ENCODE data around the gene ARHGAP10.
"Not testable (repeated sequence)": the region's sequence is repeated elsewhere in the genome, so short reads cannot be mapped to it uniquely, and the experiment has no call there.

The ARHGAP10 gene

DNA sequence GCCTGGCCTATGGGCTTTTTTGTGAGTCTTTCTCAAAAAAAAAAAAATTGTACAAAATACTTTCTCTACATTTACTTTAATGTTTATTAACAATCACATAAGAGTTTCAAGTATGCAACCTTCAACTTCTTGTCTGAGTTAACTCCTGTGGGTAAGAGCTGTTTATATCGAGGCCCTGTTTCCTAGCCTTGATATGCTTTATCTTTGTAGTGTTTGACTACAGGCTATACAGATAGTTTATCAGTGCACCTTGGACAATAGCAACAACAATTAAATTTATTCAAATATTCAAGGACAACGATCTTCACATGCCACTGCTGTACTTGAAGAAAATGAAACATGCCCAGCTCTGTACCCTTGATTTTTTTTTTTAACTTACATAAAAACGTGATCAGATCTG lies 178.4 kb downstream of the ARHGAP10 start:
- no peak for DNase-seq (ENCODE audit: low read depth)

DNA sequence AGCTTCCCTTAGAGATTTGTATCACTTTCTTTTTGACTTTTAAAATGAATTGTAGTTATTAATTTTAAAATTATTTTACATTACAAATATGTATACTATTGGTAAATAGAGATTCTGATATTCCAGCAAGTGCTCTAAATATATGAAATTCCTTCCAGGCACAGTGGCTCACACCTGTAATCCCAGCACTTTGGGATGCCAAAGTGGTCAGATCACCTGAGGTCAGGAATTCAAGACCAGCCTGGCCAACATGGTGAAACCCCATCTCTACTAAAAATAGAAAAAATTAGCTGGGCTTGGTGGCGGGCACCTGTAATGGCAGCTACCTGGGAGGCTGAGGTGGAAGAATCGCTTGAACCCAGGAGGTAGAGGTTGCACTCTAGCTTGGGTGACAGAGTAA lies 180.2 kb downstream of the ARHGAP10 start:
- not testable (repeated sequence) for DNase-seq (ENCODE audit: low read depth)

DNA sequence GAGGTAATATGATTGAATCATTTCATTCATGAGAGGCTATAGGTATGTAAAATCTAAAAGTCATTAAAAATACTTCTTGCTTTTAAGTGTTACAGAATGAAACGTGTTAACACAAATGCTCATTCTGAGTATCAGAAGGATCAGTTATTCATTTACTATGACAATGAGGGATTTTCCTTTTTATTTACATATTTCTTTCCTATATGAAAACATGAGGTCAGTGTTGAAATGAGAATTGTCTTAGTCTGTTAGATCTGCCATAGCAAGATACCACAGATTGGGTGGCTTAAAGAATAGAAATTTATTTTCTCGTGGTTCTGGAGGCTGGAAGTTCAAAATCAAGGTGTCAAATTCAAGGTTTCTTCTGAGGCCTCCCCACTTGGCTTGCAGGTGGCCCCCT lies 181.2 kb downstream of the ARHGAP10 start:
- no peak for DNase-seq (ENCODE audit: low read depth)

DNA sequence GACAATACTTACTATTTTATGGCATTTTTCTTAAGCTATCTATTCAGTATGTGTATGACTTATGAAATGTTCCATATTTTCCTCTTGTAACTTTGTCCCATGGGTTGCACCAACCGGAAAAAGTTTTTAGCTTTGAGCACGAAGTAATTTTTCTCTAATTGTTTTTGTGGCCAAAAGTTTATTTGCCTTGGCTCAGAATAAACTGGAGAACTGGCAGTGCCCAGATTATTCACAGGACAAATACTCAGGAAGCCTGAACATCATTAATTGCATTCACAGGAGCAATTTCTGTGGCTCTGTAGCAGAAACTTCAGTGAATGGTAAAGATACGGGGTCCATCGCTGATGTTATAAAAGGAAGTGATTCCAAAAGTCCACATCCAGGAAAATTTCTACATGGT lies 184.5 kb downstream of the ARHGAP10 start:
- DNase-seq (ENCODE audit: low read depth), result no peak

DNA sequence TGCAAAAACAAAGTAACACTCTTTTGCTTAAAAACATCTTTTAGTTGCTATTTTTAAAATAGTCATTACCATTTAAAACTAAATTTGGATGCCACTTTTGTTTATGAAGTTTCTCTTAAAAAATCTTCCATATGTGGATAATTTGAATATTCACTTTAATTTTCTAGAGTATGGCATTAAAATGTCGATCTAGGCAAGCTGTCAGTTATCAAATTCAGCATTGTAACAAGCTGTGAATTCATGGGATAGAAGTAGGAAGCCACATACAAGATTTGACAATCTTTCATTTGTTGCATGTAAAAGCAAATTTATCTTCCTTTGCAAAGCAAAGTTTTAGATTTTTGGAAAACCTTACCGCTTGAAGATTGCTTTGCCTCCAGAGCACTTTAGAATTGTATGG lies 191.5 kb downstream of the ARHGAP10 start:
- DNase-seq (ENCODE audit: low read depth), result no peak

DNA sequence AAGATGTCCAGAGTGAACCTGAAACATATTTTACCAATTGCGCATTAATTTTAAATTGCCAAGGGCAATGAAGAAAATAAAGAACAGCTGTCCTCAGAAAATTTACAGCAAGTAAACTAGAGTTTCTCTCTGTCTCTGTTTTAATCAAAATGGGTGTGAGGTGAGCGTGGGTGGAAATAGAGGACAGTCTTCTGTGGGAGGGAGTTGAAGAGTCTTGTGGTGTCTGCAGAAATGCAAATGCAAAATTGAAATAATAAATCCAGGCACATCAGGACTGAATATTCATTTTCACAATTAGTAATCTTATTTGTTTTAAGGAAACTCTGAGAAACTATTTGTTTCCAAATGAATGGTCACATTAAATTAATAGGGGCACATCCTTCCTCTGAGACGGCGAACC lies 192.0 kb downstream of the ARHGAP10 start:
- no peak for DNase-seq (ENCODE audit: low read depth)

DNA sequence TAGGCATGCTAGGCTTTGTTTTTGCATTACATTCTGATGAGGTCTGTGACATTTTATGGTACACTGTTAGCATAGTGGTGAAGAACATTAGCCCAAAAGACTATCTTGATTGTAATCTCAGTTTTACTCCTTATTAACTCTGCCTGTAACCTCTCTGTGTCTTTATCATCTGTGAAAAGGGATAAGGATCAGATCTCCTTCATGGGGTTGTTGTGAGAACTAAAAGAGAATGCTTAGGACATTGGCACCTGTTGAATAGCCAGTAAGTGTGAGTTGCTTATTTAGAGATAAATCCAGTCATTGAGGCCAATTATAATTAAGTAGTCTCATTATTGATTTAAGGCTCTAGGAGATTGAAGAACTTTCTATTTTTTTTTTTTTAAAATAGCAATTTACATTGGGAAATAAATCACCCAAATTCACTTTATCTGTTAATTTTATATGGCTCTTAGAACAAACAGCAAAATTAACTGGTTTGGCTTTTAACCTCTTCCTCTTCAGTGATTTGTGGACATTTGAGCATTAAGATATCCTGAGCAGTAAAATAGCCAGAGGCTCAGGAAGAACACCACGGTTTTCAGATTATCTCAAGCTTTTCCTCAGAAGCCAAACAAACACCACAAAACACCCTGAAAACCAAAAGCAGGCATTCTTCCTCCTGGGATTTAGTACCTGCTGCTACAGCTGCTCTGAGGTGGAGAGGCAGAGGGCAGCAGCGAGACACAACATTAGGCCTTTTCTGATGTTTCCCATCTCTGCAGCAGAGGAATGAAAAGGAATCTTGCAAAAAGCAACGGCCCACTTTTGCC lies 192.9 kb downstream of the ARHGAP10 start:
- no peak for DNase-seq (ENCODE audit: low read depth)

DNA sequence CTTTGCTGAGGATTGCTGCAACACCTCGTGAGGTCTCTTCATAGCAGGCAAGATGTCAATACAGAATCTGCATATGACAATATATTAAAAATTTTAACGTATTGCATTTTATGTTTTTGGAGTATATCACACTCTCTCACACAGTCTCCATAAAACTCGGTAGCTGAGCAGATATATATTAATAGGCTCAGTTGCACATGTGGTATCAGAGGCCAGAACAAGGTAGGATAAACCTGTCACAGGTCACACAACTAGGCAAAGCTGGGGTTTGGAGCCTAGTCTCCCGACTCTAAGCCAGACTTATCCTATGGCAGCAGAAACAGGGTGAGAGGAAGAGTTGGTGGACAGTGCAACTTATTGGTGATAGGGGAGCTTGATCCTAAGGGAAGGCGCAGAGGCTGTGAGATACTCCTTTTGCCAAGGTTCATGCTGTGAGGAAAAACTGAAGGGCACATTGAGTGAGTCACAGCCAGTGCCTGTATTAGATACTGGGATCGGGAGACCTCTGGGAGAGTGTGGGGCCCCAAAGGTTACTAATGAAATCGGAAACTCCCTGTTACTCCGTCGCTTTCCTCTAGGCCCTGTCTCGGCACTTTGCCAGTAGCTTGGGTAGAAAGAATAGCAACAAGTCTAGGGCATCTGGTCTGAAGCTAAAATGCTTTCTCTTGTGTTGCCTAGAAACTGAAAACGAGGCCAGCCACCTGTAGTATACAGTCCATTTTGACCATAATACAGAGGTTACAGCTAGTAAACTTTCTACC lies 195.7 kb downstream of the ARHGAP10 start:
- no peak for DNase-seq (ENCODE audit: low read depth)

DNA sequence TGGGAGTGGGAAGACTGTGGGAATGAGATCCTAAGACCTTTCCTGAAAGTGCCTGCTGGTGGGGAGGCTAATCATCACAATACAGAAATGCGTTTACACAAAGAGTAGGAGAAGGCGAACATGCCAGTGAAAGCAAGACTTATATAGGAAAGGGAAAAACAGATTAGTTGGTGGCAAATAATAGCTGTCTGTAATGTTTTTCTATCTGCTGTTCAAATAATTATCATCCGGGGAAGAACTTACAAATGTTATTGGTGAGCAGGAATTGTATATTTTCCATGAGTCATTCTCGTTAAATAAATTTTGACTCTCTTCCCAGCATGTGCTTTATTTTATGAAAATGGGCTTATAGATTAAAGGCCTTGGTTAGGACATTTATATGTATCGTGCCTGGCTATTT lies 196.5 kb downstream of the ARHGAP10 start:
- no peak for DNase-seq (ENCODE audit: low read depth)

DNA sequence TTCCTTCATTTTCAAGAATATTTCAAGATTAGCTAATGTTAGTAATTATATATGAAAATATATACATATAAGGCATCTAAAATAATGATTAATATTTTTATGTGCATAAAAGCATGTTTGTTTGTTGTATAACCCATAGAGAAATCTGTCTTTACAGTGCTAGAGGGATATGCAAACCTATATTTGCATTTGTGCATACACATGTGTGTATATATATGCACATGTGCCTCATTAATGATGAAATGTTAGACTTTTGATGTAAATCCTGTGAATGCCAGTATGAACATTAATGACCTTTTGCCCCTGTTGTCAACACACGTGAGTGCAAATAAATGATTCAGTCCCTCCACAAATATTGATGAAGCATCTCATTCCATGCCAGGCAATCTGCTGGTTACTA lies 197.9 kb downstream of the ARHGAP10 start:
- no peak for DNase-seq (ENCODE audit: low read depth)

DNA sequence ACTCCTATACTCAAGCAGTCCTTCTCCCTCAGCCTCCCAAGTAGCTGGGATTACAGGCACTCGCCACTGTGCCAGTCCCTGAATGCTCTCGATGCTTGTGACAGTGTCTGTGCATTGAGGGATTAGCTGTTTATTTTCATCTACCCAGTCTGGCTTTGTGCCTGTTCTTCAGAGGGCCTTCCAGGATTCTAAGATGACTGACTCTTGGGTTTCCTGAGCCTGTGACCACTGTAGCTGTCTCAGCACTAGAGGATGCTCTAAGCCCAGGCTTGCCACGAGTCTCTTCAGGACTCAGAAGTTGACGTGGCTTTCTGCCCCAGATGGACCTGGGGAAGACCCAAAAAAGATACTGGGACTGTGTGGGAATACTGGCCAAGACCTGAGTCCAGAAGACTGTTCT lies 201.4 kb downstream of the ARHGAP10 start:
- DNase-seq (ENCODE audit: low read depth), result no peak

DNA sequence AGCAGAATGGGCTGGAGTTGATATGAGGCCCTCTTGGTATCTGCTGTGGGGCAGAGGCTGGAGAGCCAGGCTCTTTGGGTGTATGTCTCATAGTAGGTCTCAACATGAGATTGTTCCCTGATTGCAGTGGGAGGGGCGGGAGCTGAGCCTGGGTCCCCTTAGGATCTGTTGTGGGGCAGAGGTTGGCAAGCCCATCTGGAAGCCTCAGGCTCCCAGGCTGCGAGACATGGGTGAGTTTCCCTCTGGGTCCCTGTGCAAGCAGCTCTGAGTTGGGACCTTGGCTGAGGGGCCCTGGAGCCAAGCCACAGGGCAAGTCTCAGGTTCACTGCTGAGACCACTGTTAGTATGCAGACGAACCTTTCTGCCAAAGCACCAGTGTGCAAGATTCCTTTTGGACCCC lies 201.9 kb downstream of the ARHGAP10 start:
- no peak for DNase-seq (ENCODE audit: low read depth)

DNA sequence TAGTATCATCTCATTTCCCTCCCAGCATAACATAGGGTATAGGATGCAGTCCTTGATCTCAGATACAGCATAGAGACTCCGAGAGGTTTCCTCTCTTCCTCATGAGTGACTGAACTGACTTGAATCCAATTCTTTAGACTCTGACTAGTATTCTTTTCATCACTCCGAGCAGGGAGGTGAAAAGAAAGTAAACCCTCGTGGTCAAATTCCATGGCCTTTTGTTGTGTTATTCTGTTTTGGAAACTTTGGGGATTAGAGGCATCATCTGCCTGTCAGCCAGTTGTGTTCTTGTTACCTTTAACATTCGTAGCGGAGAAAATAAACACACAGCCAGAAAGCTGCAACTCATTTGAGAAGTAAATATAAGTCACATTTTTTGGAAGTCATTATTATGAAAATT lies 206.6 kb downstream of the ARHGAP10 start:
- no peak for DNase-seq (ENCODE audit: low read depth)

DNA sequence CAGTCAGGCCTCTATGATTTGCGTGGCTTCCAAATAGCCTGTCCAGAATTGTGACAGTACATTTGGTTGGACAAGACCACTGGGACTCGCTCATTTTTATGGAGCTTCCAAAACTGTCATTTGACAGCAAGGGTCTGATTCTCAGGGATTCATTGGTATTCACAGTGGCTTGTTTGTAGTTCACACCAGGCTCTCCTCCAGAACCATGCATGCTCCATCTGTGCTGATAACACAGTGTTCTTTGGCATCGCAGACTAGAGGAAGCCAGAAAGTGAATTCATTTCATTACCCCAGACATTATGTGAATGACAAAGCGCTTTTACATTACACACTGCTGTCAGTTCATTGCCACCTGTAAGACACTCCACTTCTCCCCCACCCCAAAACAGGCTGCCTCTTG lies 208.3 kb downstream of the ARHGAP10 start:
- no peak for DNase-seq (ENCODE audit: low read depth)

DNA sequence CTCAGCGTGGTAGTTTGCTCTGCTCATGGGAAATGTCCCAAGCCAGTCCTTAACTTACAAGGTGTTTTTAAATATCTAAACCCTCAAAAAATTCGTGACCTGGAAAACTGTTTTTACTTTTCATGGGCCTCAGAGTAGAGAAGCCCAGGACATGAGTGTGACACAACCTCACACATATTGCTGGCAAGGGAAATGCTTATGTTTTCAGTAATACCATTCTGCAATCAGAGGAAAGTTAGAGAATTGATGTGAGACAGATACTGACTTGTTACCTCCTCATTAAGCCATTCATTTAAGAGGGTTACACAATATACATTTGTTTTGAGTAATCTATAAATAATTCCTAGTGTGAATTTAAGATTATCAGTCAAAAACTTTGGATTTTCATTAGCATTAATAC lies 209.5 kb downstream of the ARHGAP10 start:
- no peak for DNase-seq (ENCODE audit: low read depth)

DNA sequence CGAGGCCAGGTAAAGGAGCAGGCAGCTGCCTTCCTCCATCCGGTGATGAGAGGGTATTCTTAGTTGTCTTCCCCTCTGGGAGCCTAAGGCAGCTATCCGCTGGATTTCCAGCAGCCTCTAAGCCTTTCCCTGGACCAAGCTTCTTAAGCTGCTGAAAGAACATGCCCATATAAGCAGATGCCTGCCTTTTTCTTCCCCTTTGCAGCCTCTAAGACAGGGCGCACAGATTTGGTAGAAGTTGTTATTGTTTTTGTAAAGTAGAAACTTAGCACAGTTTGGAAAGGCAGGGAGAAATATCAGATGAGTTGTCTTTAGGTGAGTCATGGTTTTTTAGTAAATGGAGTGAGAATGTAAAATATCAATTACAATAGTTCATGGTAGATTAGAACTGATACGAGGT lies 210.8 kb downstream of the ARHGAP10 start:
- no peak for DNase-seq (ENCODE audit: low read depth)

DNA sequence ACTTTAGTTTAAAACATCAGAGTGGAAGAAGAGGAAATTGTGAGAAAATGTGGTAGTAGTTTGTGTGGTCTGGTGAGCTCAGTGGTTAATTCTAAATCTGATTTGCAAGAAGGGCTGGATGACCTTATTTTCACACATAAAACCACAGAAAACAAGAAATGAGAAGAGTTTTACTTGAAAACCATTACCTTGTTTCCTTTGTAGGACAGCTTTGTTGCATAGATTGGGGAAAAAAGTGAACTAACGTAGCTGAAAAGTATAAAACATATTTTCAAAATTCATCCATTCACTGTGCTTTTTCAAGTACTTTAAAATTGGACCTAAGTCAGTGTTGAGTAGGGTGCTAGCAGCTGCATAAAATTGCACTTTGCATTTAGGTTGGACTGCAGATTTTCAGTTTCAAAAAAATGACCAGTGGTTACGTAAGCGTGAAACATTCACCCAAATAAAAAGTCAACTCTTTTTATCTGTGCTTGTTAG lies 211.3 kb downstream of the ARHGAP10 start:
- no peak for DNase-seq (ENCODE audit: low read depth)

DNA sequence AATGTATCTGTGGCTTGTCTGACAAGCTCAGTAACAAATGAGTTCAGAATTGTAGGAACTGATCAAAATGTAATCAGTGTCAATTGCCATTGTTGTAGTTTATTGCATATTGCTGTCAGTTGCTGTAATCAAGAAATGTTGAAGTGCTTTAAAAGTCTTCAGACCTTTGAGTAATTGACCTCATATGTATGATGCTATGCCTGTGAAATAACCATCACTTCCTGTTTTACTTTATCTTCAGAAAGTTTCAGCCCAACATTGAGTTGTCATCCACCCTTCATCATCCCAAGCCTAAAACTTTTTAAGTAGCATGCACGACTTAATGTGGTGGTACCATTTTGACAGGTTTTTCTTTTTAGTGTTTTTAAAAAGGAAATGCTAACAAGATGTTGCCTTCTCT lies 212.4 kb downstream of the ARHGAP10 start:
- DNase-seq (ENCODE audit: low read depth), result no peak

DNA sequence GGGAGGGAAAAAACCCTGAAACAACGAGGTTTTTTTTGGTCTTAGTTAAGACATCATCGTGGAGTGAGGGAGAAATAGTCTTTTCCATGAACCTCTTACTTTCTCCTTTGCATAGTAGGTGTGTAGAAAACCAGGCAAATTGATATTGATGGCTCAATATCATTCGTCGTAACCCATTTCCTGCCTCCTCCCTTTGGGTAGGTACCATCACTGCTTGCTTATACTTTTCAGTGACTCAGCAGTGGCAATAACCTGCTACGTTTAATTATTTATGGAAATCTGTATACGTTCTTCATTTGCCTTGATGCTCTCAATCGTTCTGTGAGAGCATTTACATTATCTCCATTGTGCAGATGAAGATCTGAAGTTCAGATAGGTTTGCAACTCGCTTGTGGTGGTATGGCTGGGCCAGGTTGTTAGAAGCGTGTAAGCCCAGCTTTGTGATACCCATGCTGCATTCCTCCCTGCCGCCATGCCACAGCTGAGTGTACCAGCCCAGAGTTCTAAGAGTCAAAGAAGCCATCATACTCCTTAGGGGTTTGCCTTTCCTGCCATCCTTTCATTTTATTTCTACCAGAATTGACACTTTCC lies 212.9 kb downstream of the ARHGAP10 start:
- no peak for DNase-seq (ENCODE audit: low read depth)

DNA sequence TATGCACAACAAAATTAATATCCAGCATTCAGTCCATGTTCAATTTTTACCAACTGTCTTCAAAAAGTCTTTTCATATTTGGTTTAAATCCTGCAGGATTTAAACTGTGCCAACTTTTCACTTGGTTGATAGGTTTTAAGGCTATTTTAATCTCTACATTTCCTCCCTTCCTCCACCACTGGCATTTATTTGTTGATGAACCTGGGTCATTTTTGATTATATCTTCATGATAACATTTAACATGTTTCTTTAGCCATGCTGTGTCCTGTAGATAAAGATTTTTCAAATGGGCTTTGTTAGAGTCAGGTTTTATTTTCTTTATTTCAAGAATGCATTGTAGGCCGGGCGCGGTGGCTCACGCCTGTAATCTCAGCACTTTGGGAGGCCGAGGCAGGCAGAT lies 216.4 kb downstream of the ARHGAP10 start:
- no peak for DNase-seq (ENCODE audit: low read depth)

DNA sequence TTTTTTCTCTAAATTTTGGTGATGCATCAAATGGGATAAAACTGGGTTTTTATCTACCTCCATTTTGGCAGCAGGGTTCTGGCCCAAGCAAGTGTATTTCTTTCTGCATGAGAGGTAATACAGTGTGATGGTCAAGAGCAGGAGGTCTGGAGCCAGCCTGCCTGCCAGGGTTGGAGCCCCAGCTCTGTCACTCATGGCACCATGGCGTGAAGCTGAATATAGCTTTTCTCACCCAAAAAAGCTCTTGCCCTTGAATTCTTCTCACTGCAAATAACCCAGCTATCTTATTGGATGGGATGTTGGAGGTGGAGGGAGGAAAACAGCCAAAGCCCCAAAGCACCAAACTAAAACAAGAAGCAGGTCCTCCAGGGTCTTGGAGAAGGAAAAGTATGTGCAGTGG lies 218.4 kb downstream of the ARHGAP10 start:
- no peak for DNase-seq (ENCODE audit: low read depth)

DNA sequence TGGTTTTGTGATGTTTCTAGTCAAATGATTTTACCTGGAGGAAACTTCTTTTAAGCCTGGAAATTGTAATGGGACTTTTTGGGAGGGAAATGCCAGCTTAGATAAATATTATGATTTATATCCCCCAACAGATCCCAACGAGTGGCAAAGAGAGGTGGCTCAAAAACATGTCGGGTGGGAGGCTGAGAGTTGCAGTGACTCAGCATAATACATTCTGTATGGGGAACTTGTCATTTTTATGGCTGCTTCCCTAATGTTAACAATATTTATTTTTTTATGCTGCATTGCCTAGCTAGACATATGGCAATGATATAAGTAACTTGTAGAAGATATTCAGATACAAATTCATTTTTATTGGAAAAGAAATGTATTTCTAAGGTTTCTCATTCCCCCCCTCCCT lies 219.0 kb downstream of the ARHGAP10 start:
- no peak for DNase-seq (ENCODE audit: low read depth)

DNA sequence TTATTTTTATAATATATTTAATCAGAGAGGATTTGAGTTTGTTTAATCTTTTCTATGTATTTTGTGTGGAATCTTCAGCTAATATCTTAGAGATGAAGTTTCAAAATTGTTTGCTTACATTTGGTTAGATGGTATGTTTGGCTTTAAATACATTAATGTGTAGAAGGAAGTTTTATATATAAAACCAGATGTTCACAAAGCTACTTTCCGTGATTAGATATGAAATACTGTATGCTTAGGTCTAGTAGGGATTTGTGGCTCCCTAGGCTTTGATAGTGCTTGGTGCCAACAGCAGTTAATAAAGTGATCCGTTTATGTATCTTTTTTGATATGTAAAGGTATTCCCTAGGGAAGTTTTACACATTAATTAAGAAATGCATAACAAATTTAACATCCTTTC lies 223.0 kb downstream of the ARHGAP10 start:
- DNase-seq (ENCODE audit: low read depth), result no peak
